Keratinocyte (primary cell): ENCODE measurements around the gene SKAP1.

Experiments
- EZH2 ChIP-seq: IDR thresholded peaks from one replicate; pipeline ENCODE4 v1.6.1; 2012; ENCODE audit warnings: inconsistent platforms, mild to moderate bottlenecking, low read length, moderate library complexity
- TF ChIP-seq, protein P1 (sequence below), 3 experiments: IDR thresholded peaks in 1 of 3; conservative IDR thresholded peaks in 1 of 3; optimal IDR thresholded peaks in 1 of 3; 2 replicates in 2 of 3; 3 replicates in 1 of 3; pipeline versions ENCODE3 to v1.5.1; 2011; ENCODE audit warnings: low read length in 3 of 3, mild to moderate bottlenecking in 3 of 3, moderate library complexity in 2 of 3, control low read depth in 1 of 3, inconsistent platforms in 1 of 3; ENCODE audit not compliant: insufficient read depth in 2 of 3; ENCODE audit errors: extremely low read depth in 1 of 3

DNA sequence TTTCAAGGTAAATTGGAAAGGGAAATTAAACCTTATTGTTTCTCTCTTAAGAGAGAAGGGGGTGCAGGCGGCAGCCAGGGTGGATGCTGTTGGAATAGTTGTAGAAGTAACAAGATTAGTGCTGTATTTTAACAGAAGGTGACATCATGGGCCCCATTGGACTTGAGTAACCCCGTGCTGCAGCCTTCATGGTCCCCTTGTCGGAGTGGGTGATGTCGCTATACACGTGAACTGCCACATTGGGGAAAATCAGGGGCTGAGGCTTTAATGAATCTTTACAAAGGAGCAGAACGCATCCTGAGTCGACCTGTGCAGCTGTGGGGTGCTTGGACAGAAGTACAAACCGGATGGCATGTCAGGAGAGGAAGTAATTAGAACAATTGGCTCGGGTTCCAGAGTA is 319.3 kb downstream of the SKAP1 start:
- TF ChIP-seq, protein P1, sequence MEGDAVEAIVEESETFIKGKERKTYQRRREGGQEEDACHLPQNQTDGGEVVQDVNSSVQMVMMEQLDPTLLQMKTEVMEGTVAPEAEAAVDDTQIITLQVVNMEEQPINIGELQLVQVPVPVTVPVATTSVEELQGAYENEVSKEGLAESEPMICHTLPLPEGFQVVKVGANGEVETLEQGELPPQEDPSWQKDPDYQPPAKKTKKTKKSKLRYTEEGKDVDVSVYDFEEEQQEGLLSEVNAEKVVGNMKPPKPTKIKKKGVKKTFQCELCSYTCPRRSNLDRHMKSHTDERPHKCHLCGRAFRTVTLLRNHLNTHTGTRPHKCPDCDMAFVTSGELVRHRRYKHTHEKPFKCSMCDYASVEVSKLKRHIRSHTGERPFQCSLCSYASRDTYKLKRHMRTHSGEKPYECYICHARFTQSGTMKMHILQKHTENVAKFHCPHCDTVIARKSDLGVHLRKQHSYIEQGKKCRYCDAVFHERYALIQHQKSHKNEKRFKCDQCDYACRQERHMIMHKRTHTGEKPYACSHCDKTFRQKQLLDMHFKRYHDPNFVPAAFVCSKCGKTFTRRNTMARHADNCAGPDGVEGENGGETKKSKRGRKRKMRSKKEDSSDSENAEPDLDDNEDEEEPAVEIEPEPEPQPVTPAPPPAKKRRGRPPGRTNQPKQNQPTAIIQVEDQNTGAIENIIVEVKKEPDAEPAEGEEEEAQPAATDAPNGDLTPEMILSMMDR (optimal IDR thresholded peaks at IDR 0.05 in 1 of 3, IDR thresholded peaks at IDR 0.05 in 1 of 3, conservative IDR thresholded peaks at IDR 0.05 in 1 of 3; ENCODE audit: extremely low read depth in 1 of 3, insufficient read depth in 2 of 3, low read length in 3 of 3): no peak
- TF ChIP-seq EZH2: no peak
